Testis (tissue), 2 donors: Measurements from ENCODE around the gene ZNF487.

Source experiments
- POLR2A ChIP-seq: fragments of 450-650 bp; IDR thresholded peaks from one replicate; pipeline ENCODE4 v1.6.1; 2017; ENCODE audit warnings: antibody characterized with exemption, mild to moderate bottlenecking, moderate library complexity
- TF ChIP-seq, protein P1 (sequence below), 3 experiments: fragments of 450-650 bp in 2 of 3; fragments of 200-600 bp in 1 of 3; sonication (generic) in 1 of 3; IDR thresholded peaks; one replicate each; pipeline ENCODE4 v1.5.1; 2016 to 2019; ENCODE audit warnings: antibody characterized with exemption in 3 of 3, mild to moderate bottlenecking in 2 of 3, moderate library complexity in 1 of 3

DNA sequence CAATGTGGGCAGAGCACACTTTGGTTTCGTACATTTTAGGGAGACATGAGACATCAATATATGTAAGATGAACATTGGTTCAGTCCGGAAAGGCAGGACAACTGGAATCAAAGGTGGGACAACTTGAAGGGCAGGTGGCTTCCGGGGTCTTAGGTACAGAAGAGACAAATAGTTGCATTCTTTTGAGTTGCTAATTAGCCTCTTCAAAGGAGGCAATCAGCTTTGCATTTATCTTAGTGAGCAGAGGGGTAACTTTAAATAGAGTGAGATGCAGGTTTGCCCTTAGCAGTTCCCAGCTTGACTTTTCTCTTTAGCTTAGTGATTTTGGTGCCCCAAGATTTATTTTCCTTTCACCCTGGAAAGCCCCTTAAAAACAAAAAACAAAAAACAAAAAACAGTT, 21.3 kb downstream of the ZNF487 start:
- TF ChIP-seq, protein P1, sequence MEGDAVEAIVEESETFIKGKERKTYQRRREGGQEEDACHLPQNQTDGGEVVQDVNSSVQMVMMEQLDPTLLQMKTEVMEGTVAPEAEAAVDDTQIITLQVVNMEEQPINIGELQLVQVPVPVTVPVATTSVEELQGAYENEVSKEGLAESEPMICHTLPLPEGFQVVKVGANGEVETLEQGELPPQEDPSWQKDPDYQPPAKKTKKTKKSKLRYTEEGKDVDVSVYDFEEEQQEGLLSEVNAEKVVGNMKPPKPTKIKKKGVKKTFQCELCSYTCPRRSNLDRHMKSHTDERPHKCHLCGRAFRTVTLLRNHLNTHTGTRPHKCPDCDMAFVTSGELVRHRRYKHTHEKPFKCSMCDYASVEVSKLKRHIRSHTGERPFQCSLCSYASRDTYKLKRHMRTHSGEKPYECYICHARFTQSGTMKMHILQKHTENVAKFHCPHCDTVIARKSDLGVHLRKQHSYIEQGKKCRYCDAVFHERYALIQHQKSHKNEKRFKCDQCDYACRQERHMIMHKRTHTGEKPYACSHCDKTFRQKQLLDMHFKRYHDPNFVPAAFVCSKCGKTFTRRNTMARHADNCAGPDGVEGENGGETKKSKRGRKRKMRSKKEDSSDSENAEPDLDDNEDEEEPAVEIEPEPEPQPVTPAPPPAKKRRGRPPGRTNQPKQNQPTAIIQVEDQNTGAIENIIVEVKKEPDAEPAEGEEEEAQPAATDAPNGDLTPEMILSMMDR (IDR thresholded peaks at IDR 0.05) = no peak
- no peak for TF ChIP-seq POLR2A
